CD14-positive monocyte (primary cell): ENCODE results near the gene IPO9. TPM values are rescaled to one million over a fixed set of nuclear protein-coding genes. Genes with fewer than 3 reads are reported as not detected.
A peak's percentile ranks its signal among the peaks of the same experiment; 100 is the strongest.

Experiments used
- DNase-seq, 3 donors: peaks; one replicate each; pipeline ENCODE4 v3.0.0-alpha.2; 2011 to 2022
- H2AFZ ChIP-seq: 2 replicates; pipeline ENCODE4 v1.6.0; 2012; ENCODE audit warnings: mild to moderate bottlenecking, low read depth, low read length, inconsistent platforms; ENCODE audit not compliant: insufficient read depth, poor library complexity, severe bottlenecking
- H3K27ac ChIP-seq, 2 donors: 1 replicate in 1 of 2; 2 replicates in 1 of 2; pipeline ENCODE4 v1.5.1; 2012 to 2013; ENCODE audit warnings: low read length in 2 of 2, control low read depth in 1 of 2, inconsistent platforms in 1 of 2, low read depth in 1 of 2, mild to moderate bottlenecking in 1 of 2
- H3K27me3 ChIP-seq, 2 donors: one replicate each; pipeline versions ENCODE4 v1.6.0 to v1.6.1; 2011 to 2013; ENCODE audit warnings: low read length in 2 of 2; ENCODE audit not compliant: control insufficient read depth in 2 of 2, insufficient read depth in 2 of 2
- H3K36me3 ChIP-seq, 2 donors: replicated peaks in 1 of 2; 1 replicate in 1 of 2; 2 replicates in 1 of 2; pipeline versions ENCODE4 v1.5.1 to v1.6.1; 2012 to 2013; ENCODE audit warnings: low read length in 2 of 2, control low read depth in 1 of 2, inconsistent platforms in 1 of 2, mild to moderate bottlenecking in 1 of 2; ENCODE audit not compliant: insufficient read depth in 2 of 2, control insufficient read depth in 1 of 2
- H3K4me1 ChIP-seq, 2 donors: 1 replicate in 1 of 2; 2 replicates in 1 of 2; pipeline versions ENCODE4 v1.5.1 to v1.6.1; 2012 to 2013; ENCODE audit warnings: low read length in 2 of 2, control low read depth in 1 of 2, inconsistent platforms in 1 of 2, mild to moderate bottlenecking in 1 of 2, moderate library complexity in 1 of 2; ENCODE audit not compliant: insufficient read depth in 2 of 2, control insufficient read depth in 1 of 2
- H3K4me2 ChIP-seq: replicated peaks from 2 replicates; pipeline ENCODE3; 2012; ENCODE audit warnings: low read length, moderate library complexity, mild to moderate bottlenecking; ENCODE audit not compliant: poor library complexity, severe bottlenecking; ENCODE audit errors: extremely low read depth
- H3K4me3 ChIP-seq, 3 experiments: fragments of 200-600 bp in 1 of 3; sonication (generic) in 1 of 3; replicated peaks in 1 of 3; 1 replicate in 2 of 3; 2 replicates in 1 of 3; pipeline ENCODE4 v1.5.1; 2011 to 2013; ENCODE audit warnings: low read length in 3 of 3, mild to moderate bottlenecking in 3 of 3, control low read depth in 2 of 3, low read depth in 2 of 3, inconsistent platforms in 1 of 3, moderate library complexity in 1 of 3
- H3K79me2 ChIP-seq: 2 replicates; pipeline ENCODE4 v1.6.0; 2012; ENCODE audit warnings: mild to moderate bottlenecking, control low read depth, inconsistent platforms, low read length, moderate library complexity; ENCODE audit not compliant: insufficient read depth
- H3K9ac ChIP-seq: 2 replicates; pipeline ENCODE4 v1.6.0; 2017; ENCODE audit warnings: low read length, mild to moderate bottlenecking; ENCODE audit not compliant: insufficient read depth, poor library complexity, severe bottlenecking
- H3K9me3 ChIP-seq, 2 donors: replicated peaks in 1 of 2; 1 replicate in 1 of 2; 2 replicates in 1 of 2; pipeline versions ENCODE4 v1.5.1 to v1.6.1; 2012 to 2013; ENCODE audit warnings: low read length in 2 of 2, control low read depth in 1 of 2; ENCODE audit not compliant: control insufficient read depth in 1 of 2, insufficient read depth in 1 of 2
- H4K20me1 ChIP-seq: 2 replicates; pipeline ENCODE4 v1.6.0; 2012; ENCODE audit warnings: mild to moderate bottlenecking, low read length, control low read depth, moderate library complexity; ENCODE audit not compliant: insufficient read depth
- H3K27ac Mint-ChIP-seq, 7 donors: one replicate each; pipeline ENCODE4 v1.8.0; 2020; ENCODE audit warnings: mild to moderate bottlenecking in 7 of 7, mixed read lengths in 7 of 7, moderate library complexity in 6 of 7, inconsistent platforms in 2 of 7
- H3K27me3 Mint-ChIP-seq, 3 donors: one replicate each; pipeline ENCODE4 v1.8.0; 2021 to 2022; ENCODE audit warnings: low read depth in 3 of 3, mild to moderate bottlenecking in 3 of 3, mixed read lengths in 3 of 3, moderate library complexity in 3 of 3, inconsistent platforms in 1 of 3
- H3K36me3 Mint-ChIP-seq, 2 donors: one replicate each; pipeline ENCODE4 v1.8.0; 2020; ENCODE audit warnings: mixed read lengths in 2 of 2, inconsistent platforms in 1 of 2, mild to moderate bottlenecking in 1 of 2
- H3K4me1 Mint-ChIP-seq: one replicate; pipeline ENCODE4 v1.8.0; 2020; ENCODE audit warnings: mild to moderate bottlenecking, mixed read lengths
- H3K4me3 Mint-ChIP-seq, 2 donors: one replicate each; pipeline ENCODE4 v1.8.0; 2020; ENCODE audit warnings: mild to moderate bottlenecking in 2 of 2, mixed read lengths in 2 of 2, moderate library complexity in 1 of 2
- H3K9me3 Mint-ChIP-seq, 7 donors: one replicate each; pipeline ENCODE4 v1.8.0; 2020 to 2022; ENCODE audit warnings: mixed read lengths in 7 of 7, mild to moderate bottlenecking in 6 of 7, moderate library complexity in 6 of 7, inconsistent platforms in 2 of 7
- CTCF ChIP-seq: fragments of 200-600 bp; IDR thresholded peaks from one replicate; pipeline ENCODE4 v1.8.0; 2022; ENCODE audit warnings: antibody characterized with exemption, mild to moderate bottlenecking
- WGBS: methylation state at CpG from one replicate; pipeline ENCODE4 v1.1.5; 2013; ENCODE audit warnings: missing lambda C conversion rate; ENCODE audit not compliant: insufficient coverage; 5-methylcytosine and 5-hydroxymethylcytosine counted together
- intact Hi-C, 2 donors: fragments of 100-400 bp; cut with micrococcal nuclease; formaldehyde crosslinking; loops; one replicate each; pipeline versions ENCODE4 v1.15.0 to v1.15.1; 2023
- polyA plus RNA-seq, 3 donors: library from polyadenylated mRNA; depleted of rRNA in 1 of 3; unstranded in 2 of 3; stranded (reverse) in 1 of 3; fragments of 300-500 nt in 2 of 3; fragments of >200 nt in 1 of 3; fragmentation: Illumina TruSeq in 2 of 3; gene quantifications; 1 replicate in 2 of 3; 2 replicates in 1 of 3; pipeline ENCODE4 v1.2.3, GENCODE V29; 2012 to 2021

Gene IPO9
- polyA plus RNA-seq, 3 donors = 11.3 to 12.6 (median 12.0) TPM

- Mint-ChIP-seq H3K4me3 (no peak overlapping the region), H3K27me3 (peaks cover 38 to 50% (median 45%) of the 10 kb centered on the region in 3 donors), H3K36me3 (peaks cover 0 to 6% of the 10 kb centered on the region in 2 donors), H3K4me1 (peaks cover 47% of the 10 kb centered on the region), H3K9me3 (peaks cover 0 to 13% (median 0%) of the 10 kb centered on the region in 7 donors), H3K27ac (peak overlapping the region in 1 of 7 donors; percentile 36)
- H3K4me2 ChIP-seq = no peak overlapping the region
- no peaks in the 10 kb centered on the region for H4K20me1 ChIP-seq
- no peak overlapping the region for H2AFZ ChIP-seq
- intact Hi-C loops = loop anchor here in 1 of 2 donors (10.0 kb wide), 1 partner anchor 259 kb away; the partner anchor contains the start of gene ARL8A
- H3K9ac ChIP-seq = no peak overlapping the region
- TF ChIP-seq CTCF = no peak
- no peaks in the 10 kb centered on the region for H3K36me3 ChIP-seq
- H3K27me3 ChIP-seq = peaks cover 19 to 42% of the 10 kb centered on the region in 2 donors
- H3K79me2 ChIP-seq = no peaks in the 10 kb centered on the region
- 92% methylated on average over 2 of the region's 6 CpGs for WGBS
- H3K4me3 ChIP-seq = no peak overlapping the region
- no peak for DNase-seq
- H3K27ac ChIP-seq = no peak overlapping the region
- peaks cover 47 to 52% of the 10 kb centered on the region in 2 donors for H3K4me1 ChIP-seq
- peaks cover 0 to 6% of the 10 kb centered on the region in 2 donors for H3K9me3 ChIP-seq
These were observed 56.6 kb downstream of the IPO9 start for GRCh38 chr1:201885531-201886075.

- Histone ChIP-seq H3K27me3 (peaks cover 19 to 49% of the 10 kb centered on the region in 2 donors), H4K20me1 (no peaks in the 10 kb centered on the region), H3K27ac (no peak overlapping the region), H3K9me3 (peaks cover 0 to 6% of the 10 kb centered on the region in 2 donors), H3K4me1 (peaks cover 42 to 45% of the 10 kb centered on the region in 2 donors), H2AFZ (no peak overlapping the region), H3K9ac (no peak overlapping the region), H3K36me3 (no peaks in the 10 kb centered on the region), H3K4me2 (no peak overlapping the region), H3K79me2 (no peaks in the 10 kb centered on the region), H3K4me3 (no peak overlapping the region)
- peaks cover 40% of the 10 kb centered on the region for H3K4me1 Mint-ChIP-seq
- no peak for DNase-seq
- H3K36me3 Mint-ChIP-seq = peaks cover 0 to 6% of the 10 kb centered on the region in 2 donors
- intact Hi-C loops = loop anchor here in 1 of 2 donors (10.0 kb wide), 1 partner anchor 259 kb away; the partner anchor contains the start of gene ARL8A
- H3K9me3 Mint-ChIP-seq = peaks cover 0 to 13% (median 0%) of the 10 kb centered on the region in 7 donors
- WGBS = 100% methylated on average over 6 of the region's 9 CpGs
- H3K27ac Mint-ChIP-seq = no peak overlapping the region
- no peak for TF ChIP-seq CTCF
- peak overlapping the region in 1 of 2 donors; percentile 69 for H3K4me3 Mint-ChIP-seq
- peaks cover 41 to 54% (median 50%) of the 10 kb centered on the region in 3 donors for H3K27me3 Mint-ChIP-seq
These were observed 57.3 kb downstream of the IPO9 start for GRCh38 chr1:201886103-201886885.
